Sigmoid colon (tissue), 3 donors: ENCODE data around the gene XYLT1.

Experiments
- POLR2A ChIP-seq, 2 donors: fragments of 450-650 bp; IDR thresholded peaks; one replicate each; pipeline ENCODE4 v1.6.1; 2016; ENCODE audit warnings: antibody characterized with exemption in 2 of 2, mild to moderate bottlenecking in 2 of 2, moderate library complexity in 2 of 2
- TF ChIP-seq, protein P1 (sequence below), 4 experiments: fragments of 450-650 bp in 3 of 4; fragments of 200-600 bp in 1 of 4; IDR thresholded peaks; one replicate each; pipeline ENCODE4 v1.5.1; 2016 to 2019; ENCODE audit warnings: antibody characterized with exemption in 4 of 4, mild to moderate bottlenecking in 3 of 4, moderate library complexity in 2 of 4

DNA sequence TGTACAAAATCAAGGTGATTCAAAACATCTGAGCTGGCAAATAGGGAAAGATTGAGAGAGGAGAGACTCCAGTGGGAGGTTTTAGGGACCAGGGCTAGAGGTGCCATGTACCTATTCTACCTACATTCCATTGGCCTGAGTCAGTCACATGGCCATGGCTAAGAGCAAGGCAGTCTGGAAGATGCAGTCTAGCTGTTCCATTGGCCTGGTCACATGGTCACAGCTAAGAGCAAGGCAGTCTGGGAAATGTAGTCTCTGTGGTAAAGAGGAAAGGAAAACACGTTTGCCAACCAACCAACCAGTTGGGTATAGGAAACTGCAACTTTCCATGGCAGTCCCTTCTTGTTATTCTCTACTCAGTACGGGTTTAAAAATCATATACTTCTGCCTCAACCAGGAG is 369.1 kb downstream of the XYLT1 start:
- TF ChIP-seq POLR2A (IDR thresholded peaks at IDR 0.05): no peak
- TF ChIP-seq, protein P1, sequence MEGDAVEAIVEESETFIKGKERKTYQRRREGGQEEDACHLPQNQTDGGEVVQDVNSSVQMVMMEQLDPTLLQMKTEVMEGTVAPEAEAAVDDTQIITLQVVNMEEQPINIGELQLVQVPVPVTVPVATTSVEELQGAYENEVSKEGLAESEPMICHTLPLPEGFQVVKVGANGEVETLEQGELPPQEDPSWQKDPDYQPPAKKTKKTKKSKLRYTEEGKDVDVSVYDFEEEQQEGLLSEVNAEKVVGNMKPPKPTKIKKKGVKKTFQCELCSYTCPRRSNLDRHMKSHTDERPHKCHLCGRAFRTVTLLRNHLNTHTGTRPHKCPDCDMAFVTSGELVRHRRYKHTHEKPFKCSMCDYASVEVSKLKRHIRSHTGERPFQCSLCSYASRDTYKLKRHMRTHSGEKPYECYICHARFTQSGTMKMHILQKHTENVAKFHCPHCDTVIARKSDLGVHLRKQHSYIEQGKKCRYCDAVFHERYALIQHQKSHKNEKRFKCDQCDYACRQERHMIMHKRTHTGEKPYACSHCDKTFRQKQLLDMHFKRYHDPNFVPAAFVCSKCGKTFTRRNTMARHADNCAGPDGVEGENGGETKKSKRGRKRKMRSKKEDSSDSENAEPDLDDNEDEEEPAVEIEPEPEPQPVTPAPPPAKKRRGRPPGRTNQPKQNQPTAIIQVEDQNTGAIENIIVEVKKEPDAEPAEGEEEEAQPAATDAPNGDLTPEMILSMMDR (IDR thresholded peaks at IDR 0.05): no peak
